ENCODE measurements around the gene ACP6. TPM values are rescaled to one million over a fixed set of nuclear protein-coding genes. Genes with fewer than 3 reads are reported as not detected.
"Not testable (repeated sequence)": the region's sequence is repeated elsewhere in the genome, so short reads cannot be mapped to it uniquely, and the experiment has no call there.

Gene ACP6
- total RNA-seq, 2 donors from 2014 or later: 13.2 to 24.7 TPM

- Histone ChIP-seq H3K27me3 (no peaks in the 10 kb centered on the region), H3K4me1 (no peaks in the 10 kb centered on the region), H3K36me3 (replicated peaks in 1 of 2; ENCODE audit: insufficient read depth in 1 of 2, low read depth in 2 of 2) (peaks cover 0 to 12% of the 10 kb centered on the region in 2 donors), H3K9me3 (no peaks in the 10 kb centered on the region), H3K4me3 (no peak overlapping the region), H3K27ac (no peak overlapping the region)
- TF ChIP-seq CTCF (IDR thresholded peaks at IDR 0.05) (no peak), POLR2A (IDR thresholded peaks at IDR 0.05) (no peak)
- DNase-seq: no peak
- no peak for ATAC-seq
- intact Hi-C loops (cut with DNase I): loop anchor here (5.0 kb wide), 1 partner anchor 102 kb away; no protein-coding TSS in a partner anchor
- 85 to 92% methylated on average over 4 to 7 of the region's 7 CpGs for WGBS, 2 donors
Measured at GRCh38 chr1:147619741-147620140, 50.6 kb downstream of the ACP6 start.

- WGBS, 2 donors: 88 to 94% methylated on average over 8 of the region's 8 CpGs
- H3K4me1 ChIP-seq: no peaks in the 10 kb centered on the region
- no peak overlapping the region for H3K27ac ChIP-seq
- H3K27me3 ChIP-seq: no peaks in the 10 kb centered on the region
- H3K9me3 ChIP-seq: no peaks in the 10 kb centered on the region
- intact Hi-C loops (cut with DNase I): no loop called here
- DNase-seq (no peak), ATAC-seq (no peak)
- no peak for TF ChIP-seq CTCF (IDR thresholded peaks at IDR 0.05)
- TF ChIP-seq POLR2A (IDR thresholded peaks at IDR 0.05): no peak
- no peak overlapping the region for H3K4me3 ChIP-seq
- peaks cover 0 to 12% of the 10 kb centered on the region in 2 donors for H3K36me3 ChIP-seq (replicated peaks in 1 of 2; ENCODE audit: insufficient read depth in 1 of 2, low read depth in 2 of 2)
Measured at GRCh38 chr1:147618771-147619170, 51.6 kb downstream of the ACP6 start.

DNA sequence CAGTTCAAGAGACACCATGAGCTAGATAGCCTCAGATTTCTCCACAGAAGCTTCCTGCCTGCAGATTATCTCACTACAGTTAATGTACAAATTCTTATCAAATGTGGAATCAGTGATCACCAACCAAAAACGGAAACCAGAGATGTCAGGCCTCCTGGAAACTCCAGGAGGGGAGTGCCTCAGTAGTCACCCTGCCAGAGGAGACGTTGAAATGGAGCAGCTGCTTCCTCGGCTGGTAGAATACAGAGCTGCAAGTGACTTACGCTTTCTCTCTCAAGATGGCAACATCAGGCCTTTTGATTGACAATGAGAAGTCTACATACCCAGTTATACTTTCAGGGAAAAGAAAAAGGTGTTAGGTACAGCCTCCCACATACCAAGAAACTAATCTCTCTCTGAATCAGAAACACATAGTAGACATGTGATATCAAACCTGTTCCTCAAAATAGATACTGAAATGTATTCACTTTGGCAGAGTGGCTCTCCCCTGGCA is 52.2 kb downstream of the ACP6 start:
- Histone ChIP-seq H3K27me3 (no peaks in the 10 kb centered on the region), H3K4me1 (no peaks in the 10 kb centered on the region), H3K36me3 (replicated peaks in 1 of 2; ENCODE audit: insufficient read depth in 1 of 2, low read depth in 2 of 2) (peaks cover 0 to 12% of the 10 kb centered on the region in 2 donors), H3K9me3 (no peaks in the 10 kb centered on the region), H3K4me3 (no peak overlapping the region), H3K27ac (no peak overlapping the region)
- DNase-seq: no peak
- no peak for ATAC-seq
- 58 to 70% methylated on average over 4 of the region's 4 CpGs for WGBS, 2 donors
- TF ChIP-seq POLR2A (IDR thresholded peaks at IDR 0.05) (no peak), CTCF (IDR thresholded peaks at IDR 0.05) (no peak)
- intact Hi-C loops (cut with DNase I): no loop called here

- H3K4me1 ChIP-seq; H3K27ac ChIP-seq; H3K9me3 ChIP-seq; ATAC-seq; H3K4me3 ChIP-seq; intact Hi-C loops (cut with DNase I); H3K27me3 ChIP-seq; DNase-seq: not testable (repeated sequence)
- 88 to 94% methylated on average over 4 of the region's 4 CpGs for WGBS, 2 donors
- peaks cover 0 to 12% of the 10 kb centered on the region in 2 donors for H3K36me3 ChIP-seq (replicated peaks in 1 of 2; ENCODE audit: insufficient read depth in 1 of 2, low read depth in 2 of 2)
Measured at GRCh38 chr1:147614966-147615365, 55.4 kb downstream of the ACP6 start.

- no peak overlapping the region for H3K27ac ChIP-seq
- H3K27me3 ChIP-seq: no peaks in the 10 kb centered on the region
- intact Hi-C loops (cut with DNase I): no loop called here
- no peaks in the 10 kb centered on the region for H3K9me3 ChIP-seq
- no peak for DNase-seq
- peaks cover 0 to 4% of the 10 kb centered on the region in 2 donors for H3K36me3 ChIP-seq (replicated peaks in 1 of 2; ENCODE audit: insufficient read depth in 1 of 2, low read depth in 2 of 2)
- H3K4me3 ChIP-seq: no peak overlapping the region
- ATAC-seq: no peak
- no peaks in the 10 kb centered on the region for H3K4me1 ChIP-seq
- TF ChIP-seq POLR2A (IDR thresholded peaks at IDR 0.05): no peak
- TF ChIP-seq CTCF (IDR thresholded peaks at IDR 0.05): no peak
Measured at GRCh38 chr1:147613506-147613905, 56.8 kb downstream of the ACP6 start.

All from body of pancreas (tissue), 4 donors.